ENCODE results near the gene EFCAB11. TPM values are rescaled to one million over a fixed set of nuclear protein-coding genes. Genes with fewer than 3 reads are reported as not detected.

EFCAB11 gene
- total RNA-seq, 1 donor from 2014 or later = 3.1 TPM

GRCh38 chr14:89833120-89833532 is 121.4 kb downstream of the EFCAB11 start:
- Mint-ChIP-seq H3K4me1 (ENCODE audit: low read depth, unreplicated experiment) (no peaks in the 10 kb centered on the region), H3K36me3 (ENCODE audit: unreplicated experiment) (peaks cover 5% of the 10 kb centered on the region), H3K9me3 (ENCODE audit: unreplicated experiment) (peaks cover 1% of the 10 kb centered on the region), H3K4me3 (ENCODE audit: unreplicated experiment) (no peak overlapping the region), H3K27me3 (ENCODE audit: unreplicated experiment) (no peaks in the 10 kb centered on the region), H3K27ac (ENCODE audit: unreplicated experiment) (no peak overlapping the region)
- DNase-seq = no peak
- TF ChIP-seq CTCF (IDR thresholded peaks at IDR 0.05; ENCODE audit: partially characterized antibody, unreplicated experiment) = no peak

- TF ChIP-seq CTCF (IDR thresholded peaks at IDR 0.05; ENCODE audit: partially characterized antibody, unreplicated experiment) = no peak
- H3K9me3 Mint-ChIP-seq (ENCODE audit: unreplicated experiment) = peaks cover 2% of the 10 kb centered on the region
- no peaks in the 10 kb centered on the region for H3K4me1 Mint-ChIP-seq (ENCODE audit: low read depth, unreplicated experiment)
- no peak overlapping the region for H3K4me3 Mint-ChIP-seq (ENCODE audit: unreplicated experiment)
- no peaks in the 10 kb centered on the region for H3K27me3 Mint-ChIP-seq (ENCODE audit: unreplicated experiment)
- DNase-seq = no peak
- H3K36me3 Mint-ChIP-seq (ENCODE audit: unreplicated experiment) = peaks cover 7% of the 10 kb centered on the region
- H3K27ac Mint-ChIP-seq (ENCODE audit: unreplicated experiment) = no peak overlapping the region
These were observed 125.9 kb downstream of the EFCAB11 start for GRCh38 chr14:89828471-89829165.

- TF ChIP-seq CTCF (IDR thresholded peaks at IDR 0.05; ENCODE audit: partially characterized antibody, unreplicated experiment) = no peak
- Mint-ChIP-seq H3K27ac (ENCODE audit: unreplicated experiment) (no peak overlapping the region), H3K4me3 (ENCODE audit: unreplicated experiment) (no peak overlapping the region), H3K36me3 (ENCODE audit: unreplicated experiment) (peaks cover 13% of the 10 kb centered on the region), H3K9me3 (ENCODE audit: unreplicated experiment) (peaks cover 5% of the 10 kb centered on the region), H3K4me1 (ENCODE audit: low read depth, unreplicated experiment) (no peaks in the 10 kb centered on the region), H3K27me3 (ENCODE audit: unreplicated experiment) (no peaks in the 10 kb centered on the region)
- DNase-seq = no peak
These were observed 127.3 kb downstream of the EFCAB11 start for GRCh38 chr14:89827265-89827664.

- Mint-ChIP-seq H3K4me1 (ENCODE audit: low read depth, unreplicated experiment) (no peaks in the 10 kb centered on the region), H3K4me3 (ENCODE audit: unreplicated experiment) (no peak overlapping the region), H3K36me3 (ENCODE audit: unreplicated experiment) (peaks cover 13% of the 10 kb centered on the region), H3K9me3 (ENCODE audit: unreplicated experiment) (peaks cover 5% of the 10 kb centered on the region), H3K27ac (ENCODE audit: unreplicated experiment) (no peak overlapping the region), H3K27me3 (ENCODE audit: unreplicated experiment) (no peaks in the 10 kb centered on the region)
- TF ChIP-seq CTCF (IDR thresholded peaks at IDR 0.05; ENCODE audit: partially characterized antibody, unreplicated experiment) = no peak
- no peak for DNase-seq
These were observed 127.9 kb downstream of the EFCAB11 start for GRCh38 chr14:89826596-89826995.

- no peak overlapping the region for H3K4me3 Mint-ChIP-seq (ENCODE audit: unreplicated experiment)
- H3K27me3 Mint-ChIP-seq (ENCODE audit: unreplicated experiment) = peaks cover 2% of the 10 kb centered on the region
- DNase-seq = no peak
These were observed 130.8 kb downstream of the EFCAB11 start for GRCh38 chr14:89823743-89824142.

More at GRCh38 chr14:89823743-89824142, 130.8 kb downstream of the EFCAB11 start:
- no peak overlapping the region for H3K27ac Mint-ChIP-seq (ENCODE audit: unreplicated experiment)
- H3K4me1 Mint-ChIP-seq (ENCODE audit: low read depth, unreplicated experiment) = peaks cover 3% of the 10 kb centered on the region
- peaks cover 13% of the 10 kb centered on the region for H3K36me3 Mint-ChIP-seq (ENCODE audit: unreplicated experiment)
- no peak for TF ChIP-seq CTCF (IDR thresholded peaks at IDR 0.05; ENCODE audit: partially characterized antibody, unreplicated experiment)
- H3K9me3 Mint-ChIP-seq (ENCODE audit: unreplicated experiment) = peaks cover 5% of the 10 kb centered on the region

All from glutamatergic neuron (in vitro differentiated cells).